GM23338 (cell line): ENCODE data around the gene SIGLEC8. TPM values are rescaled to one million over a fixed set of nuclear protein-coding genes. Genes with fewer than 3 reads are reported as not detected.

Source experiments
- ATAC-seq: fragments of 200-7000 bp; cut with Tn5 transposase; 3 replicates; pipeline ENCODE4 v1.9.1; 2020
- DNase-seq: peaks from one replicate; pipeline ENCODE4 v3.0.0-alpha.2; 2015; ENCODE audit warnings: low spot score
- H2AFZ ChIP-seq: fragments of 200-600 bp; sonication (generic); 2 replicates; pipeline ENCODE4 v1.8.0; 2016; ENCODE audit warnings: antibody characterized with exemption, mild to moderate bottlenecking, moderate library complexity
- H3F3A ChIP-seq: fragments of 200-600 bp; sonication (generic); replicated peaks from 2 replicates; pipeline ENCODE4 v1.8.0; 2017; ENCODE audit warnings: antibody characterized with exemption, mixed run types, low read depth
- H3K27ac ChIP-seq: fragments of 200-600 bp; sonication (generic); 2 replicates; pipeline ENCODE4 v1.6.1; 2016; ENCODE audit warnings: low read depth
- H3K27me3 ChIP-seq: fragments of 200-600 bp; sonication (generic); 2 replicates; pipeline ENCODE4 v1.8.0; 2016; ENCODE audit warnings: mild to moderate bottlenecking, mixed run types, moderate library complexity; ENCODE audit not compliant: insufficient read depth
- H3K36me3 ChIP-seq: fragments of 200-600 bp; sonication (generic); 2 replicates; pipeline ENCODE4 v1.8.0; 2016; ENCODE audit warnings: mild to moderate bottlenecking; ENCODE audit not compliant: insufficient read depth
- H3K4me1 ChIP-seq: fragments of 200-600 bp; sonication (generic); 2 replicates; pipeline ENCODE4 v1.8.0; 2016; ENCODE audit warnings: mild to moderate bottlenecking, moderate library complexity; ENCODE audit not compliant: insufficient read depth
- H3K4me2 ChIP-seq: fragments of 200-600 bp; sonication (generic); 2 replicates; pipeline ENCODE4 v1.7.1; 2017; ENCODE audit warnings: mixed run types
- H3K4me3 ChIP-seq: fragments of 200-600 bp; sonication (generic); 2 replicates; pipeline ENCODE4 v1.6.1; 2016; ENCODE audit warnings: mixed run types
- H3K79me2 ChIP-seq: fragments of 200-600 bp; sonication (generic); replicated peaks from 2 replicates; pipeline ENCODE4 v1.8.0; 2017; ENCODE audit warnings: mild to moderate bottlenecking; ENCODE audit not compliant: insufficient read depth
- H3K9me2 ChIP-seq: fragments of 200-600 bp; sonication (generic); 2 replicates; pipeline ENCODE4 v1.8.0; 2017; ENCODE audit not compliant: insufficient read depth
- H4K20me1 ChIP-seq: fragments of 200-600 bp; sonication (generic); replicated peaks from 2 replicates; pipeline ENCODE4 v1.8.0; 2017; ENCODE audit warnings: mild to moderate bottlenecking; ENCODE audit not compliant: insufficient read depth
- H3K27ac Mint-ChIP-seq: 2 replicates; pipeline ENCODE4 v1.8.0; 2020; ENCODE audit warnings: inconsistent platforms, mild to moderate bottlenecking, moderate library complexity, mixed read lengths
- H3K27me3 Mint-ChIP-seq: 3 replicates; pipeline ENCODE4 v1.8.0; 2022; ENCODE audit warnings: low read depth, mild to moderate bottlenecking, moderate library complexity, mixed read lengths, inconsistent platforms; ENCODE audit not compliant: insufficient read depth, poor library complexity
- H3K36me3 Mint-ChIP-seq: 3 replicates; pipeline ENCODE4 v1.8.0; 2021; ENCODE audit warnings: low read depth, mild to moderate bottlenecking, inconsistent platforms, moderate library complexity, mixed read lengths
- H3K4me1 Mint-ChIP-seq: 3 replicates; pipeline ENCODE4 v1.8.0; 2020; ENCODE audit warnings: mild to moderate bottlenecking, inconsistent platforms, mixed read lengths
- H3K4me3 Mint-ChIP-seq: 3 replicates; pipeline ENCODE4 v1.8.0; 2021; ENCODE audit warnings: moderate library complexity, mild to moderate bottlenecking, inconsistent platforms, mixed read lengths
- H3K9me3 Mint-ChIP-seq: 3 replicates; pipeline ENCODE4 v1.8.0; 2020; ENCODE audit warnings: moderate library complexity, mild to moderate bottlenecking, inconsistent platforms, mixed read lengths
- CREB1 ChIP-seq: fragments of 250-450 bp; sonication (Bioruptor Pico); IDR thresholded peaks from 2 replicates; pipeline ENCODE4 v1.5.0; 2020; ENCODE audit warnings: low read depth, mild to moderate bottlenecking, moderate library complexity
- ETS1 ChIP-seq: IDR thresholded peaks from 2 replicates; pipeline ENCODE4 v1.6.1; 2016; ENCODE audit warnings: antibody characterized with exemption
- EZH2phosphoT487 ChIP-seq: fragments of 200-600 bp; sonication (generic); IDR thresholded peaks from one replicate; pipeline ENCODE4 v1.8.1; 2018; ENCODE audit warnings: antibody characterized with exemption; ENCODE audit not compliant: unreplicated experiment
- NANOG ChIP-seq: IDR thresholded peaks from 2 replicates; pipeline ENCODE4 v1.6.1; 2016; ENCODE audit warnings: antibody characterized with exemption, borderline replicate concordance
- POLR2AphosphoS5 ChIP-seq: IDR thresholded peaks from 2 replicates; pipeline ENCODE4 v1.6.1; 2016; ENCODE audit warnings: antibody characterized with exemption, low read depth
- REST ChIP-seq: IDR thresholded peaks from one replicate; pipeline ENCODE4 v1.6.1; 2018; ENCODE audit warnings: antibody characterized with exemption; ENCODE audit not compliant: unreplicated experiment
- STAT1 ChIP-seq: IDR thresholded peaks from one replicate; pipeline ENCODE4 v1.6.1; 2016; ENCODE audit warnings: antibody characterized with exemption; ENCODE audit not compliant: unreplicated experiment
- ZNF114 ChIP-seq: fragments of 250-450 bp; sonication (Bioruptor Pico); IDR thresholded peaks from 2 replicates; pipeline ENCODE4 v1.5.0; 2020; ENCODE audit warnings: mild to moderate bottlenecking, moderate library complexity
- ZNF331 ChIP-seq: fragments of 250-450 bp; sonication (Bioruptor Pico); IDR thresholded peaks from 2 replicates; pipeline ENCODE4 v1.5.0; 2020; ENCODE audit warnings: low read depth, mild to moderate bottlenecking, moderate library complexity
- ZNF462 ChIP-seq: fragments of 250-450 bp; sonication (Bioruptor Pico); IDR thresholded peaks from 2 replicates; pipeline ENCODE4 v1.5.0; 2020; ENCODE audit warnings: mild to moderate bottlenecking, moderate library complexity
- polyA plus RNA-seq: library from polyadenylated mRNA; unstranded; fragments of >200 nt; fragmentation: Nextera tagmentation; extraction: Ambion mirVana; gene quantifications from 2 replicates; pipeline ENCODE4 v1.2.1, GENCODE V29; 2016
- total RNA-seq: library from RNA; depleted of rRNA; stranded (reverse); fragments of >200 nt; shearing (Covaris generic); gene quantifications from 2 replicates; pipeline ENCODE4 v1.2.3, GENCODE V29; 2014
- TF ChIP-seq, protein P1 (sequence below), 2 experiments: fragments of 200-600 bp in 1 of 2; sonication (generic) in 1 of 2; conservative IDR thresholded peaks; 2 replicates each; pipeline versions ENCODE4 v1.5.1 to v1.6.1; 2016 to 2017; ENCODE audit warnings: antibody characterized with exemption in 2 of 2, low read depth in 2 of 2, mild to moderate bottlenecking in 2 of 2, moderate library complexity in 1 of 2

Gene SIGLEC8
- total and polyA plus RNA-seq, 2 experiments from 2014 or later: not detected

DNA sequence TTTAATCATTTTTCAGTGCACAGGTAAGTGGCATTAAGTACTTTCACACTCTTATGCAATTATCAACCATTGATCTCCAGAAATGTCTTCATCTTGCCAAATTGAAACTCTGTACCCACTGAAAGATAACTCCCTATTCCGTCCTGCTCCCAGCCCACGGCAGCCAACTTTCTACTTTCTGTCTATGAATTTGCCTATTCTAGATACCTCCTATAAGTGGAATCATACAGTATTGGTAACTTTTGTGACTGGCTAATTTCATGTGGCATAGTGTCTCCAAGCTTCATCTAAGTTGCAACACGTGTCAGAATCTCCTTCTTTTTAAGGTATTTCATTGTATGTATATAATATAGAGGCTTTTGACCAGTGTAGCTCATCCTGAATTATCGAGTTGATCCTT, 14.4 kb upstream of the SIGLEC8 start (continued):
- no peak for TF ChIP-seq ETS1
- TF ChIP-seq STAT1: no peak
- TF ChIP-seq CREB1 (CRISPR knock-in tag): no peak
- no peak for TF ChIP-seq ZNF331 (CRISPR knock-in tag)

GRCh38 chr19:51471527-51471926, 13.3 kb upstream of the SIGLEC8 start:
- Histone ChIP-seq H3K4me3 (no peak overlapping the region), H3F3A (no peaks in the 10 kb centered on the region), H3K4me2 (no peak overlapping the region), H3K27me3 (peaks cover 5% of the 10 kb centered on the region; the same call in 1 of the 2 replicates), H2AFZ (no peak overlapping the region), H3K27ac (no peak overlapping the region), H3K36me3 (no peaks in the 10 kb centered on the region), H3K9me2 (0 out of 2 replicates have a peak, but pooled peaks cover 3% of the 10 kb centered on the region), H4K20me1 (no peaks in the 10 kb centered on the region), H3K4me1 (no peaks in the 10 kb centered on the region), H3K79me2 (no peaks in the 10 kb centered on the region)
- Mint-ChIP-seq H3K9me3 (peaks cover 42% of the 10 kb centered on the region), H3K27ac (no peak overlapping the region), H3K4me1 (no peaks in the 10 kb centered on the region), H3K36me3 (no peaks in the 10 kb centered on the region), H3K4me3 (no peak overlapping the region), H3K27me3 (peaks cover 15% of the 10 kb centered on the region)
- DNase-seq (no peak), ATAC-seq (no peak)
- TF ChIP-seq ZNF331 (CRISPR knock-in tag): no peak
- no peak for TF ChIP-seq REST
- TF ChIP-seq ZNF462 (CRISPR knock-in tag): no peak
- TF ChIP-seq CREB1 (CRISPR knock-in tag): no peak
- TF ChIP-seq, protein P1, sequence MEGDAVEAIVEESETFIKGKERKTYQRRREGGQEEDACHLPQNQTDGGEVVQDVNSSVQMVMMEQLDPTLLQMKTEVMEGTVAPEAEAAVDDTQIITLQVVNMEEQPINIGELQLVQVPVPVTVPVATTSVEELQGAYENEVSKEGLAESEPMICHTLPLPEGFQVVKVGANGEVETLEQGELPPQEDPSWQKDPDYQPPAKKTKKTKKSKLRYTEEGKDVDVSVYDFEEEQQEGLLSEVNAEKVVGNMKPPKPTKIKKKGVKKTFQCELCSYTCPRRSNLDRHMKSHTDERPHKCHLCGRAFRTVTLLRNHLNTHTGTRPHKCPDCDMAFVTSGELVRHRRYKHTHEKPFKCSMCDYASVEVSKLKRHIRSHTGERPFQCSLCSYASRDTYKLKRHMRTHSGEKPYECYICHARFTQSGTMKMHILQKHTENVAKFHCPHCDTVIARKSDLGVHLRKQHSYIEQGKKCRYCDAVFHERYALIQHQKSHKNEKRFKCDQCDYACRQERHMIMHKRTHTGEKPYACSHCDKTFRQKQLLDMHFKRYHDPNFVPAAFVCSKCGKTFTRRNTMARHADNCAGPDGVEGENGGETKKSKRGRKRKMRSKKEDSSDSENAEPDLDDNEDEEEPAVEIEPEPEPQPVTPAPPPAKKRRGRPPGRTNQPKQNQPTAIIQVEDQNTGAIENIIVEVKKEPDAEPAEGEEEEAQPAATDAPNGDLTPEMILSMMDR (conservative IDR thresholded peaks at IDR 0.05; ENCODE audit: low read depth in 2 of 2): no peak
- no peak for TF ChIP-seq POLR2AphosphoS5
- no peak for TF ChIP-seq ZNF114 (CRISPR knock-in tag)
- no peak for TF ChIP-seq NANOG
- TF ChIP-seq EZH2phosphoT487: no peak
- TF ChIP-seq STAT1: no peak
- TF ChIP-seq ETS1: no peak
